GM21526 (cell line): ENCODE data around the gene PHACTR1.

ENCODE experiments used
- ATAC-seq: cut with Tn5 transposase; IDR thresholded peaks from one replicate; pipeline ENCODE4 v1.9.1; 2021; ENCODE audit warnings: moderate library complexity; ENCODE audit not compliant: unreplicated experiment, low FRiP score

Gene PHACTR1

DNA sequence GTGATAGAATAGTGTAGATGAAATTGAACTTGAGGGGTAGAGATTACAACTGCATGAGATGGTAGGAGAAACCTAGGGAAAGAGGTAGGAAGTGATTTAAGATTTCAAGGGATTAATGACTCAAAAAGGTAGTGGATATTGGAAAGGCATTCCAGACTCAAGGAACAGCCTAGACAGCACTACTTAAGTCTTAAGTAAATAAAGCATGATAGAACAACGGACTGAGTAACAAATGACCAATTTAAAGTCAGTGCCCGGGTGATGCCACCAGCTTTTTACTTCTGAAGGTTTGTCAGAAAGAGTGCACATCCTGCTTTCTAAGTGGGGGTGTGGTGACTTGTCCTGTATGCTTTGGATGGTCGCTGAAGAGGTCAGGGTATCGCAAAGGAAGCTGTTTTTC is 81.8 kb downstream of the PHACTR1 start:
- no peak for ATAC-seq

- no peak for ATAC-seq
These were observed 83.6 kb downstream of the PHACTR1 start for GRCh38 chr6:12800120-12800519.

- no peak for ATAC-seq
These were observed 84.6 kb downstream of the PHACTR1 start for GRCh38 chr6:12801141-12801540.

GRCh38 chr6:12802440-12802839 is 85.9 kb downstream of the PHACTR1 start:
- no peak for ATAC-seq

- no peak for ATAC-seq
These were observed 86.9 kb downstream of the PHACTR1 start for GRCh38 chr6:12803486-12803885.

- ATAC-seq: no peak
These were observed 88.5 kb downstream of the PHACTR1 start for GRCh38 chr6:12804952-12805645.

DNA sequence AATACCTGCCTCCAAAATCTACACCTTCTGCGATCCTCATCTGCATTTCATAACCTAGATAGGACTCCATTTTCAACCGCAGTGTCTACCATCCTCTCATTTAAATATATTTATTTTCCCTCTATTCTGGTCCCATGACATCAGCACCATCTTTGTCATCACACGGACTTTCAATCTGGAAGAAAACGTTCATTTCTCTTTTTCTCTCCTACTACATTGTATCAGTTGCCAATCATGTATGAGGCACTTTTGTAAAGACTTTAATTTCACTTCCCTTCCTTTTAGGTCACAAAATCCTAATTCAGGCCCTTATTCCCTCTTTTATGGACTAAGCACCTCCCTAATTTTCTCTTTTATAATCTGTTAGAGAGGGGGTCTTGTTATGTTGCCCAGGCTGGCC is 89.6 kb downstream of the PHACTR1 start:
- no peak for ATAC-seq

GRCh38 chr6:12806796-12807195 is 90.2 kb downstream of the PHACTR1 start:
- no peak for ATAC-seq

DNA sequence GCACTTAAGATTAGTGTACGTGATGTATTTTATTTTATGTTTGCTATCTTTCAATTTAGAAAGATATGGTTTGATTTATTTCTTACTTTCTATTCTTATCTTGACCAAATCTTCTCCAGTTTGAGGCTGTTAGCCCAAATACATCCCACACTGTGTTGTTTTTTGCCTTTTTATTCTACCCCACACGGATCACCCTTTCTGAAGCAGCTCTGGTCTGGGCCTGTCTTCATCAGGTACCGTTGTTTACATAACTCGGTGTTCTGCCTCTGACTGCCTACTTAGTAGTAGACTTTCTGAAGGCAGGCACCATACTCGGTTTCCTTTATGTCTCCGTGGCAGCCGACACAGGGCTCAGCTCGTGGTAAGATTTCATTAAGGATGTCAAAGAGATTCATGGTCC is 95.0 kb downstream of the PHACTR1 start:
- no peak for ATAC-seq

DNA sequence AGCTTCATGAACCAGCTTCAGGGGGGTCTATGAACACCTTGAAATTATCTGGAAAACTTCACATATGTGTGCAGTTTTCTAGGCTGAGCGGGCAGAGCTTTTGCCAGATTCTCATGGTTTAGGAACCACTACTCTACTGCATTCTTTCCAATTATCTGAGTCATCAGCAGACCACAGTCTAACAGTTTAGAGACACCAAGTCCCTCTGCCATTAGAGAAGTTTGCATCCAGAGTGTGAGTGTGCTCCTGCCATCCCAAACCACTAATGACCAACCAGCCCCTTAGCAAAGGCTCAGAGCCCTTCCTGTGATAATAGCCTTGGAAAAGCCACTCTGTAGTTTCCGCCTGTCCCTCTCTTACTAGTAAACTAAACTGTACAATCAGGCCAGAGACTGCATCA is 96.8 kb downstream of the PHACTR1 start:
- ATAC-seq: no peak

GRCh38 chr6:12814015-12814414 is 97.4 kb downstream of the PHACTR1 start:
- no peak for ATAC-seq

DNA sequence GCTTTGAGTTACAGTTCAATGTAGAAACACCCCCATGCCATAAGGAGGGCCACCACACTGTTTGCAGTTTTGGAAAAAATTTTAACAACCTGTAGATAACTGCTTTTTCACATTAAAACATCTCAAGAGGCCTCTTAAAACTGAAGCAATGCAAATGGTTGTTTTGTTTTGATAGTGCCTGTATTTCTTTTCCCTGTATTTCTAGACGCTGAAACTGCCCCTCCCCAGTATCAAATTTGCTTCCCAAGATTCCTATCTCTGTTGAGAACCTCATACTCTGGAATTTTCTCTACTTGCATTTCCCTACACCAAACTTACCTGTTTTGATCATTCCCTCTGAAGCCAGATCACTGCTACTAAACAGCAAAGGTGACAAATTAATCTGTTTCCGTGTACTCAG is 98.5 kb downstream of the PHACTR1 start:
- ATAC-seq: no peak

DNA sequence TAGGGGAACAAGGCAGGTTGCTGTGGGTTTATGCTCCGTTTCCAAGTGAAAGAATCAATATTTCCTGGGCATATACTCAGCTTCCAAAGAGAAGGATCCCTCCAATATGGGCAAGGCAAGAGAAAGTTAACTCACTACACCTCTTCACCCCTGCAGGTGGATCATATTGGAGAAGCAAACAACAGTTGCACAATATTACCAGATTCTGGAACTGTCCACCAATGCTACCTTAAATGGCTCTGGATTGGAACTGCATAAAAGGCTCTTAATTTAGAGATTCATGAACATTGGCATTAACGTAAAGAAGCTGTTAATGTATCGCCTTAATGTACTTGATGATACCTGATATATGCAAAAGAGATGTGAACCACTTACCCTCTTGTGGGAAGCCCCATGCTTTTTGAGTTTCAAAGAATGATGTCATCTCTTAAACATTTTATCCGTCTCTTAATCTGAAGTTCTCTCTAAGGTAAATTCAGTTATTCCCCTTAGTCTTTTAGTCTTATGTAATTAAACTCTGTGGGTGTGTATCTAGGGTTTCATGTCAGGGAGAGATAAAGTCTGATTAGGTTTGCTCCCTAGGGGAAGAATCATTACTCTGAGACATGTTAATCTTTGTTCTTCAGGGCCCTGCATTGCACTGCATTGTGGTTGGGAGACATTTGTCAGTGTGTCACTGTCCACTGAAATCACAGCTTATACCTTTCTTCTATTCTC is 99.5 kb downstream of the PHACTR1 start:
- ATAC-seq: no peak

GRCh38 chr6:12818324-12818723 is 101.8 kb downstream of the PHACTR1 start:
- ATAC-seq: no peak

- no peak for ATAC-seq
These were observed 107.3 kb downstream of the PHACTR1 start for GRCh38 chr6:12823847-12824246.

- ATAC-seq: no peak
These were observed 110.0 kb downstream of the PHACTR1 start for GRCh38 chr6:12826584-12826983.

- no peak for ATAC-seq
These were observed 111.4 kb downstream of the PHACTR1 start for GRCh38 chr6:12827921-12828320.

DNA sequence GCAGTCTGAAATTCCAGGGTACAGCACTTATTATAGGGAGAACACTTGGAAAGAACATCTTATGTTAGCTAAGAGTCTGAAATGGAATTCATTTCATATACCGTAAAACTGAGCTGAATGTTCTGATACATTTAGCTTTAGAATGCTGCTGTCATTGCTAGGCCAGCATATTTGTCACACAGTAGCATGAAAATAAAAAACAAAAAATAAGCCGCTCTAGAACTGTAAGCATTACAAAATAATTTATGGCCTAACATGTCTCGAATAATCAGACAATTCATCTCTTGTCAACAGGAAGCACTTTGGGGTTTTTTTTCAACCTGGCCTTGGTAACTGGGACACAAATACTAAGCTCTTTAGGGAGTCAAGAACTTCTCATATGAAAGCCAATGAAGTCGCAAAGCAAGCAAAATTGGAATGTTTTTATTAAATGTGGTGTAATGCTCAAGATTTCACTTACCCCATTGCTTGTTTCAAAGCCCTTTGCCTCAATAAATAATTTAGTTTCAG is 115.7 kb downstream of the PHACTR1 start:
- no peak for ATAC-seq

GRCh38 chr6:12836009-12836408 is 119.4 kb downstream of the PHACTR1 start:
- no peak for ATAC-seq

GRCh38 chr6:12841619-12842018 is 125.1 kb downstream of the PHACTR1 start:
- ATAC-seq: no peak

GRCh38 chr6:12842114-12842513 is 125.5 kb downstream of the PHACTR1 start:
- no peak for ATAC-seq

GRCh38 chr6:12842658-12843057 is 126.1 kb downstream of the PHACTR1 start:
- no peak for ATAC-seq
